ENCODE results near the gene WDR1. TPM values are rescaled to one million over a fixed set of nuclear protein-coding genes. Genes with fewer than 3 reads are reported as not detected.

Gene WDR1
- total RNA-seq, 1 donor from 2014 or later, result 367 TPM

DNA sequence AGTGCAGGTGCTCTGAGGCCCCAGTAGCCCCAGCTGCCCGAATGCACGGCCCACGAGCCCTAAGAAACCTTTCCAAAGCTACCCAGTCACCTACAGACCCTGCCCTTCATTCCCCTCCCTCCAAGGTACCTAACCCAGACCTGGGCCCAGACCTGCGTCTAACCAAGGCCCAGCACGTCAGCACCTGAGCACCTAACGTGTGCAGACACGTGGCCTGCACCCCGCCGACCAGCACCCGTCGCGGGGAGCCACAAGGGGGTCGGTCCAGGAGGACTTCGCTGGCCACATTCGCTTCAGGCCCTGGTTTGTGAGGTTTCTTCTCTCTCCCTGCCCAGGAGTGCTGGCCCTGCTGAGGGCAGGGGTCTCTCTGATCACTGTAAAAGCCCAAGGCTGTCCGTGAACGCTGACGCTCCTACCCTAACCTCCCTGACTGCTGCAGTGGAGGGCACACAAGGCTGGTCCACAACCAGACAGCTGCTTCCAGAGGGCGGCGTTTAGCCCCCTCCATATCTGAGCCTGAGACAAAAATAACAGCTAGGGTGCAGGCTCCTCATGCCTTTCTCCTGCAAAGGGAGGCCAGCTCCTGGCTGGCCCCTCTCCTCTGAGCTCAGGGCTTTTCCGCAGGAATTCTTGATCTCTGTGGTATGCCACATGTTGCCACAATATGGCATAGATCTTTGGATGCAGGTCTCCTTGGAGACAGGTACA lies 31.8 kb downstream of the WDR1 start:
- DNase-seq (ENCODE audit: low read depth), result no peak

DNA sequence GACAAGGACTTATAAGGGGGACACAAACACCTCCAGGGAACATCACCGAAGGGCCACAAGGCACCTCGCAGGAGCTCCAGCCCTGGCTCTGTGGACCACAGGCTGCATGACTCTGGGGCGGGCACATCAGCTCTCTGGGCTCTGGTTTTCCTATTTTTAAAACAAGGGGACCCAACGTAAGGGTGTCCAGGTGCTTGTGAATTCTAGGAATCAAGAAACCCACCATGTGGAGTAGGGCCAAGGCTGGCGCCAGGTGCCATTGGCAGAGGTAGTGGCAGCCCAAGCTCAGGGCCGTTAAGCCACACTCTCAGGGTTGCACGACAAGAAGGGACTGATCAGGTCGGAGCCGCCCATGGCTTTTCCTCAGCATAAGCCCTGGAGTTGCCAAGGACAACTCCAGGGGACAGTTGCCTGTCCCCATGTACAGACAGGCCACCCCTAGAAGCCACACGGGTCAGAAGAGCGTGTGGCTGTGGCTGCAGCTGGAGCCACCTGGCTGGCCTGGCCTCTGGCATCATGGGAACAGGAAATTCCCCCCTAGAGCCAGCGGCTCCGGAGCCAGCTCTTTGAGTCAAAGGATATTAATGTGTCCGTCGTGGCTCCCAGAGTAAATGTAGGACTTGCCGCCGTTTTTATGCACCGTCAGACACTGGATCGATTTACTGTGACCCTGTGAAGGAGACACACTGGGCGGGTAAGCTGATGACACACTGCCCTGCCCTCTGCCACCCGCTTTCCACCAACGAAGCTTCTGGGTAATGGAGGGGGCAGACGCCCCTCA lies 32.5 kb downstream of the WDR1 start:
- DNase-seq (ENCODE audit: low read depth), result no peak

- DNase-seq (ENCODE audit: low read depth), result no peak
Observed at GRCh38 chr4:10083331-10083771, 33.2 kb downstream of the WDR1 start.

DNA sequence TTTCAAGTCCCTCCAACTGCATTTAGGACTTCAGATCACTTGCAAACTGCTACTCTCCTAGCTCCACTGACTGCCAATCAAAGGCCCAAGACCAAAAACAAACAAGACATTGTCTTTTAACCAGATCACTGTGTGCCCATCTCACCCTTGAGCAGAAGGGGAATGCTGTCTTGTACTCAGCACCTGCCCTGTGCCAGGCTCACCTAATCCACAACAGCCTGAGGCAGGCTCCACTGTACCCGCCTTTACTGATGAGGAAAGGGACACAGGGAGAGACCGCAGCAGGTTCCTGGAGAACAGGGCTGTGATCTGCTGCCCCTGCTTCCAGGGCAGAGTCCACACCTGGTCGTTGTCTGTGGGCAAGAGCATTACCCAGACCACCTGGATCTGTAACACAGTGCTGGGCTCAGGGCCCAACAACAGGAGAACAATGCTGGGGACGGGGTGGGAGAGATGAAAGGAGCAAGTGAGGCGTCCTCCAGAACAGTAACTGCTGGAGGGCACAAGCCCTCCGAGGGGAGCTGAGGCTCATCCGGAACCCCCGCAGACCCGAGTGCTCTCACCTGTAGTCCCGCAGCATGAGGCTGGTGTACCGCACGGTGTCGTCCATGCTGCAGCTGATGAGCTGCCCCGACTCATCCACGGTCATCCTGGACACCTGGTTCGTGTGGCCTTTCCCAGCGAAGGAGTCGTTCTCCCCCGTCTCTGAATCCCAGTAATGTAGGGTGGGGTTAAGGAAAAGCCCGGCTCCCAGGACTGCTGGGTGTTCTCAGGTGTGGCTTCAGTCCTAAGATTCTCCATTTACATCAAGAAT lies 33.9 kb downstream of the WDR1 start:
- DNase-seq (ENCODE audit: low read depth), result no peak

- DNase-seq (ENCODE audit: low read depth), result no peak
Observed at GRCh38 chr4:10082047-10082446, 34.6 kb downstream of the WDR1 start.

- no peak for DNase-seq (ENCODE audit: low read depth)
Observed at GRCh38 chr4:10081218-10081606, 35.4 kb downstream of the WDR1 start.

- DNase-seq (ENCODE audit: low read depth), result no peak
Observed at GRCh38 chr4:10080589-10081217, 35.9 kb downstream of the WDR1 start.

DNA sequence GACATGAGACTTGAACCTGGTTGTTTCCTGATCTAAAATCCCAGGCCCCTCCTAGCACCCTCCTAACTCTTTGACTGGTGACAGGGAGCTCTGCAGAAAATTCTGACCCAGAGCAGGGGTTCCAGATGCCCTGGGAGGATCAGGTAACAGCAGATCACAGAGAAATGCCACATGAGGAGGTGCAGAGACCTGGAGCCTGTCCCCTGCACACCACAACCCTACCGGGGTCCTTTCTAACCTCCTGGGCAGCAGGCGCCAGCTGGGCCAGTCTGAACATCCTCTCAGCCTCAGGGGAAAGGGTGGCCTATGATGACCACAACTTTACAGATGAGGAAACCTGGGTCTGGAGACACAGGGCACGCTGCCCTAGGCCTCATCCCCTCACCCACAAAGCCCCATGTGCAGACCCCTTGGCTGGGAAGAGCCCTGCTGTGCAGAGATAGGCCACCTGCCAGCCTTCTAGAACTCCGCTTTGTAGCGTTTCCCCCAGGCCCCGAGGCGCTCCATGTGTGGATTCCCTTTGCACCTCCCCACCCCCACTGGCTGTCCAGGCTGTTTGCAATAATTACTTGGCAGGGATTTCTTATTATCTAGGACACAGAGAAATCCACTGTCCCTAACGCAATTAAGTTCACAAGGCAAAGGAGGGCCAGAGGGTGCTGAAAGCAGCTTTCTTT lies 36.5 kb downstream of the WDR1 start:
- no peak for DNase-seq (ENCODE audit: low read depth)

DNA sequence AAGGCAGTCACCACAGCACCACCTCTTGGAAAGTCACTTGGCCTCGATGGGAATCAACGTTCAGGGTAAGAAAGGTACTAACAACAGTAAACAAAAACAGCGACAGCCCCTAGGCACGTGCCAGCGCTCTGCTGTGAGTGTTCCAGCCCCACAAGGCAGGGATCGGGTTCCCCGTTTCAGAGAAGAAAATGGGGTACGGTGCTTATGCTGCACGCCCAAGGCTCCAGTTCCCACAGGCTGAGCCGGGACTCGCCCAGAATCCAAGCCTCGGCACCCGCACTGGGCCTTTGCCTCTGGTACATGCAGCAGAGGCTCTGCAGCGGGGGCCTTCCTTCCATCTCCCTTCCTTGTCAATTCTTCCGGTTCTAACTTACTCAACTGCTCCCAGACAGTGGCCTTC lies 37.3 kb downstream of the WDR1 start:
- DNase-seq (ENCODE audit: low read depth), result no peak

DNA sequence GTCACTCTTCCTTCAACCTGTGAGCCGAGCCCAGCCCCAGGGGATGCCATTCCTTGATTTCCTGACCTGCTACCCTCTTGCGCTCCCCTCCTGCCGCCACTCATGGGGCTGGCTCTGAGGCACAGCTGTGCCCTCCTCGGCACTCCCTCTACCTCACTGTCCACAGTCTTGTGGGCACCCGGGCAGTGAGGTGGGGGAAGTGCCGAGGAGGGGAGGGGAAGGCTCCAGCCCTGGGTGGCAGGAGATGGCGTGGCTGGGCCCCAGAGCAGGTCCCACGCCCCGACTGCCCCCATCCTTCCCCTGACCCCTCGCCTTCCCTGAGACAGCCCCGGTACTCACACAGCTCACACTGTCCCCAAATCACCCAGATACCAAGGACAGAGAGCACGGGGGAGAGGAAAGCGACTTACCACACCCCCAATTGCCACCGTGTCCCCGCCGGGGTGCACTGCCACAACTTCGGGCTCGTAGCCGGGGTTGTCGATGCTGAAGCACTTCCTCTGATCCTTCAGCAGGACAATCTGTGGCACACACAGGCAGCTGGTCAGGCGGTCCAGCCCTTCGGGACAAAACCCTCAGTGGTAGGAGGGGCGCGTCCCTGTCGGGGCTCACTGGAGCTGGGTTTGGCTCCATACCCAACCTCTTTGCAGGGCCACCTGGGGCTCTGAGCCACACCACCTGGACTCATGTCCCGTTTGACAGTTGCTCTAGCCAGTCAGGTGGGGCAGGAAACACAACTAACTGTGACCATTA lies 37.9 kb downstream of the WDR1 start:
- no peak for DNase-seq (ENCODE audit: low read depth)

- no peak for DNase-seq (ENCODE audit: low read depth)
Observed at GRCh38 chr4:10077483-10078335, 38.9 kb downstream of the WDR1 start.

GRCh38 chr4:10077076-10077475 lies 39.5 kb downstream of the WDR1 start:
- no peak for DNase-seq (ENCODE audit: low read depth)

DNA sequence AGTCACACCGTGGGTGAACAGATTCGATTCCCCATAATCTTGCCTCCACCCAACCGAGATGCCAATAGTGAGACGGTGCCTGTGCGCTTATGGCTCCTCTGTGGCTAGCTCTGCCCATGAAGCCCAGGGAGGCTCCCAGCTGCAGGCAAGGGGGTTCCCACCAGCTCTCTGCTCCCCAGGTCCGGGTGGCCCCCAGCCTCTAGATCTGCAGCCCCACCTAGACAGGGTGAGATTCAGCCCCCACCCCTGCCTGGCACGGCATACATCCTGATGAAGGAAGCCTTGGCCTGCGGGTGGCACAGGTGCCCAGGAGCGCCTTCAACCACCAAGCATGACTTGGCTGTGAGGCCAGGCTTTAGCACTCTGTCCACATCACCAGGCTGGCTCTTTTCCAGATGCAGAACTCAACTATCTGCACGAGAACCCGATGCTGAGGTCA lies 40.6 kb downstream of the WDR1 start:
- DNase-seq (ENCODE audit: low read depth), result no peak

- no peak for DNase-seq (ENCODE audit: low read depth)
Observed at GRCh38 chr4:10075158-10075863, 41.3 kb downstream of the WDR1 start.

DNA sequence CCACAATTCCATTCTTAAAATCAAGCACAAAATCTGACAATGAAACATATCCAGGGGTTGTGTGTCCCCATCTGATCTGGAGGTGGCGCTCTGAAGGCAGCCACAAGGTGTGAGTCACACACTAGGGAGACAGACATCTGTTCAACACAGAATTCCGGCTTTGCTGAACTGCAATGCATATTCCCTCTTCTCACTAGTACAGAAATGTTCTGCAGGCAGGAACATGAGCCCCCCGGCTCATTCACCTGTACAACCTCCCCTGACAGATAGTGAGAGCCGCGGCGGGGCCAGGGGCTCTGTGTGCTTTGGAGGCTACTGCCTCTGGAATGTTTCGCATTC lies 41.9 kb downstream of the WDR1 start:
- peak; percentile 49 for DNase-seq (ENCODE audit: low read depth)

DNA sequence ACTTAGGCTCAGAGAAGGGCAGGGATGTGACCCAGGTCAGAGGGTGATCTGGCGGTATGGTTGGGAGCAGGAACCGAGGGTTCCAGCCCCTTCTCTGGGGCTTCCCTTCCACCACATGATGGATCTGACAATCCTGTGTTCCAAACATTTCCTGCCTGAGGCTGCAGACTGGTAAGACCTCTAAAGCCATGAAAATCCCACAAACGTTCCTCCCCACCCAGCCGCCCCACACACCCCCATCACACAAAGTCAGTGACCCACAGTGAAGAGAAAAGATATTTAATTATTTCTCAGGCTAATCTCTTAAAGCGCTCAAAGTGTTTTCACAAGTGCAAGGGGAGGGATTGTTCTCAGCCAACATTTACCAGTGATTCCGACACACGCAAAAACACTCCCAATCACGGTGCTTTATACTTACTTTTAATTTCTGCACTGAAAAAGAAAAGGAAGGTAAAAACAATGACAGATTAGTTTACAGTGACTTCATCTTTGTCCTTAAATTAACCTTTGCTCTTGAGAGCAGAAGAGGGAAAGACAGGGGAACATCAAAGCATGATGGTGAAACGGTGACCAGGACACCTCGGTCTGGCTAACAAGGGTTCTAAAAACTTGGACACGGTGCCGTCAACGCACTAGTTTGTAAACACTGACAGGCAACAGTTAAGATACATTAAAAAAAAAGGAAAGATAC lies 42.4 kb downstream of the WDR1 start:
- no peak for DNase-seq (ENCODE audit: low read depth)

GRCh38 chr4:10072420-10073017 lies 44.1 kb downstream of the WDR1 start:
- DNase-seq (ENCODE audit: low read depth), result no peak

- DNase-seq (ENCODE audit: low read depth), result no peak
Observed at GRCh38 chr4:10069075-10069642, 47.4 kb downstream of the WDR1 start.

Data from renal cortical epithelial cell (primary cell).